PC-9 (cell line): ENCODE measurements around the gene SKI. TPM values are rescaled to one million over a fixed set of nuclear protein-coding genes. Genes with fewer than 3 reads are reported as not detected.

Source experiments
- BruUV-seq: library from RNA; stranded (reverse); fragments of 400-500 nt; replicated peaks from 2 replicates; lab custom pipeline; 2021; lab: Mats Ljungman, UMichigan
- CTCF ChIA-PET: fragments of 300-600 bp; sonication (Branson Sonifier 250); formaldehyde crosslinking; loops from one replicate; lab custom pipeline; 2022; ENCODE audit warnings: antibody characterized with exemption; lab: Charles Lee
- POLR2A ChIA-PET: fragments of 300-600 bp; sonication (Branson Sonifier 250); formaldehyde crosslinking; loops from one replicate; lab custom pipeline; 2022; ENCODE audit warnings: antibody characterized with exemption; ENCODE audit not compliant: unreplicated experiment; lab: Charles Lee
- DNase-seq, 2 experiments: peaks; one replicate each; pipeline versions ENCODE4 v3.0.0 to v3.0.0-alpha.2; 2015 to 2022; ENCODE audit warnings: mixed read lengths in 1 of 2
- H2AFZ ChIP-seq: fragments of 200-600 bp; sonication (generic); 2 replicates; pipeline ENCODE4 v1.8.1; 2017; ENCODE audit warnings: antibody characterized with exemption
- H3F3A ChIP-seq: fragments of 200-600 bp; sonication (generic); 2 replicates; pipeline ENCODE4 v1.8.1; 2017; ENCODE audit warnings: antibody characterized with exemption, mild to moderate bottlenecking, low read depth; ENCODE audit not compliant: insufficient read depth
- H3K27ac ChIP-seq: fragments of 200-600 bp; sonication (generic); 2 replicates; pipeline ENCODE4 v1.6.1; 2016; ENCODE audit warnings: mixed run types
- H3K27me3 ChIP-seq: fragments of 200-600 bp; sonication (generic); 2 replicates; pipeline ENCODE4 v1.6.1; 2016; ENCODE audit warnings: low read depth, mixed run types; ENCODE audit not compliant: insufficient read depth
- H3K36me3 ChIP-seq: fragments of 200-600 bp; sonication (generic); 2 replicates; pipeline ENCODE4 v1.6.1; 2016; ENCODE audit warnings: low read depth, mixed run types
- H3K4me1 ChIP-seq: fragments of 200-600 bp; sonication (generic); replicated peaks from 2 replicates; pipeline ENCODE4 v1.6.1; 2016; ENCODE audit warnings: mixed run types; ENCODE audit not compliant: insufficient read depth
- H3K4me2 ChIP-seq: fragments of 200-600 bp; sonication (generic); 2 replicates; pipeline ENCODE4 v1.6.1; 2017; ENCODE audit warnings: mixed run types
- H3K4me3 ChIP-seq: fragments of 200-600 bp; sonication (generic); 2 replicates; pipeline ENCODE4 v1.6.1; 2016; ENCODE audit warnings: mixed run types
- H3K79me2 ChIP-seq: fragments of 200-600 bp; sonication (generic); 2 replicates; pipeline ENCODE4 v1.6.1; 2017; ENCODE audit warnings: low read depth, mixed run types
- H3K9me2 ChIP-seq: fragments of 200-600 bp; sonication (generic); 2 replicates; pipeline ENCODE4 v1.8.1; 2017; ENCODE audit warnings: mild to moderate bottlenecking; ENCODE audit not compliant: insufficient read depth
- H3K9me3 ChIP-seq: fragments of 200-600 bp; sonication (generic); 2 replicates; pipeline ENCODE4 v1.8.1; 2016; ENCODE audit warnings: low read depth; ENCODE audit not compliant: insufficient read depth
- H4K20me1 ChIP-seq: fragments of 200-600 bp; sonication (generic); 2 replicates; pipeline ENCODE4 v1.8.1; 2017; ENCODE audit not compliant: insufficient read depth
- EZH2 ChIP-seq: fragments of 200-600 bp; sonication (generic); IDR thresholded peaks from 2 replicates; pipeline ENCODE4 v1.8.0; 2017; ENCODE audit warnings: antibody characterized with exemption, low read depth
- intact Hi-C: fragments of 100-400 bp; cut with micrococcal nuclease; formaldehyde crosslinking; loops from one replicate; pipeline ENCODE4 v1.10.0; 2022; ENCODE audit not compliant: unreplicated experiment
- total RNA-seq: library from RNA; stranded (reverse); gene quantifications from 2 replicates; pipeline ENCODE4 v1.2.3, GENCODE V29; 2021
- TF ChIP-seq, protein P1 (sequence below): fragments of 200-600 bp; sonication (generic); conservative IDR thresholded peaks from 2 replicates; pipeline ENCODE4 v1.6.1; 2017; ENCODE audit warnings: mixed run types, antibody characterized with exemption, mild to moderate bottlenecking, moderate library complexity

SKI gene
- total RNA-seq, 1 experiment from 2014 or later = 36.2 TPM

DNA sequence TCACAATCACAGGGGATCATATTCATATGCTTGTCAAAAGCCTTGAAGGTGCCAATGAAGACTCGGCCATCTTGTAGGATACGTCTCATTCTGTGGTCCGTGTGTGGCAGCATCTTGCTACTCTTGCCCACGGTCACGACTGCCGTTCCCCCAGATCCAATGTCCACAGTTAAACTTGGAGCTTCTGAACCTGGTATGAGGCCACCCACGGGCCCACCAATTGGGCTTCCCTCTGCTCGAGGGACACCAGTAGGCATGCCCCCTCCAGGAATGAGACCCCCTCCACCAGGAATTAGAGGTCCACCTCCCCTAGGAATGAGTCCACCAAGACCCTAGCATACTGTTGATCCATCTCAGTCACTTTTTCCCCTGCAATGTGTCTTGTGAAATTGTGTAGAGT, 123.6 kb downstream of the SKI start:
- Histone ChIP-seq H3K4me2 (no peak overlapping the region), H3K4me1 (no peaks in the 10 kb centered on the region), H3K36me3 (no peaks in the 10 kb centered on the region), H3K27me3 (no peaks in the 10 kb centered on the region), H3K27ac (no peak overlapping the region), H3K79me2 (no peaks in the 10 kb centered on the region), H4K20me1 (no peaks in the 10 kb centered on the region), H3K4me3 (no peak overlapping the region), H3K9me3 (no peaks in the 10 kb centered on the region), H3K9me2 (no peaks in the 10 kb centered on the region), H2AFZ (no peak overlapping the region), H3F3A (peaks cover 8% of the 10 kb centered on the region; the same call in 1 of the 2 replicates)
- CTCF ChIA-PET = no interaction called here
- POLR2A ChIA-PET = no interaction called here
- TF ChIP-seq, protein P1, sequence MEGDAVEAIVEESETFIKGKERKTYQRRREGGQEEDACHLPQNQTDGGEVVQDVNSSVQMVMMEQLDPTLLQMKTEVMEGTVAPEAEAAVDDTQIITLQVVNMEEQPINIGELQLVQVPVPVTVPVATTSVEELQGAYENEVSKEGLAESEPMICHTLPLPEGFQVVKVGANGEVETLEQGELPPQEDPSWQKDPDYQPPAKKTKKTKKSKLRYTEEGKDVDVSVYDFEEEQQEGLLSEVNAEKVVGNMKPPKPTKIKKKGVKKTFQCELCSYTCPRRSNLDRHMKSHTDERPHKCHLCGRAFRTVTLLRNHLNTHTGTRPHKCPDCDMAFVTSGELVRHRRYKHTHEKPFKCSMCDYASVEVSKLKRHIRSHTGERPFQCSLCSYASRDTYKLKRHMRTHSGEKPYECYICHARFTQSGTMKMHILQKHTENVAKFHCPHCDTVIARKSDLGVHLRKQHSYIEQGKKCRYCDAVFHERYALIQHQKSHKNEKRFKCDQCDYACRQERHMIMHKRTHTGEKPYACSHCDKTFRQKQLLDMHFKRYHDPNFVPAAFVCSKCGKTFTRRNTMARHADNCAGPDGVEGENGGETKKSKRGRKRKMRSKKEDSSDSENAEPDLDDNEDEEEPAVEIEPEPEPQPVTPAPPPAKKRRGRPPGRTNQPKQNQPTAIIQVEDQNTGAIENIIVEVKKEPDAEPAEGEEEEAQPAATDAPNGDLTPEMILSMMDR = no peak
- TF ChIP-seq EZH2 = no peak
- no TSS peak for BruUV-seq
- intact Hi-C loops = no loop called here
- DNase-seq = no peak

DNA sequence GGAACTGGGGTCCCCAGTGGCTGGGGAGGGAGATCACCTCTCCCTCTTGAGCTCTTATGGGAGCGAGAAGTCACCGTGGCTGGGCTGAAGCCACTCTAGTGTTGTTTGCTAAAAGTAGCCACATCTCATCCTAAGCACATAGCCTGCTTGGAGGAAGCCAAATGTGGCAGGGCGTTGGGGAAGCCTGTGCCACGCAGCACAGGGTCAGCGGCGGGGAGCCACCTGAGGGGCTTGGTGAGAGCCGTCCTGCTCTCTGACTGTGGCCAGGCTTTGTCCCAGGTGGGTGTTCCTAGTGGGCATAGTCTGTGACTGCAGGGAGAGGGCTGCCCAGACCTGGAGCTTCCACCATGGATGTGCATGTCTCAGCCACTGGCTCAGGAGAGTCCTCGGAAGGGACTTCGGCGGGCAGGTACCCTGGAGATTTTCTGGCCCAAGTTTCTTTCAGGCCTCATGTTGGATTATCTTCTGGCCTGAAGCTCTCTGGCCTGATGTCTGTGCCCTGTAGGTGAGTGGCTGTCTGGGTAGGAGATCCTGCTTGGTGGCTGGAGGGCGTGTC, 124.3 kb downstream of the SKI start:
- H3K27ac ChIP-seq = no peak overlapping the region
- H3K9me2 ChIP-seq = no peaks in the 10 kb centered on the region
- H2AFZ ChIP-seq = no peak overlapping the region
- ChIA-PET POLR2A (no interaction called here), CTCF (no interaction called here)
- no peak overlapping the region for H3K4me3 ChIP-seq
- no peak overlapping the region for H3K4me2 ChIP-seq
- H3K9me3 ChIP-seq = no peaks in the 10 kb centered on the region
- H3K4me1 ChIP-seq = no peaks in the 10 kb centered on the region
- H3F3A ChIP-seq = peaks cover 8% of the 10 kb centered on the region; the same call in 1 of the 2 replicates
- intact Hi-C loops = no loop called here
- H3K36me3 ChIP-seq = no peaks in the 10 kb centered on the region
- H3K27me3 ChIP-seq = no peaks in the 10 kb centered on the region
- H3K79me2 ChIP-seq = no peaks in the 10 kb centered on the region
- H4K20me1 ChIP-seq = no peaks in the 10 kb centered on the region
- TF ChIP-seq, protein P1 = no peak
- no peak for TF ChIP-seq EZH2
- BruUV-seq = no TSS peak
- no peak for DNase-seq

DNA sequence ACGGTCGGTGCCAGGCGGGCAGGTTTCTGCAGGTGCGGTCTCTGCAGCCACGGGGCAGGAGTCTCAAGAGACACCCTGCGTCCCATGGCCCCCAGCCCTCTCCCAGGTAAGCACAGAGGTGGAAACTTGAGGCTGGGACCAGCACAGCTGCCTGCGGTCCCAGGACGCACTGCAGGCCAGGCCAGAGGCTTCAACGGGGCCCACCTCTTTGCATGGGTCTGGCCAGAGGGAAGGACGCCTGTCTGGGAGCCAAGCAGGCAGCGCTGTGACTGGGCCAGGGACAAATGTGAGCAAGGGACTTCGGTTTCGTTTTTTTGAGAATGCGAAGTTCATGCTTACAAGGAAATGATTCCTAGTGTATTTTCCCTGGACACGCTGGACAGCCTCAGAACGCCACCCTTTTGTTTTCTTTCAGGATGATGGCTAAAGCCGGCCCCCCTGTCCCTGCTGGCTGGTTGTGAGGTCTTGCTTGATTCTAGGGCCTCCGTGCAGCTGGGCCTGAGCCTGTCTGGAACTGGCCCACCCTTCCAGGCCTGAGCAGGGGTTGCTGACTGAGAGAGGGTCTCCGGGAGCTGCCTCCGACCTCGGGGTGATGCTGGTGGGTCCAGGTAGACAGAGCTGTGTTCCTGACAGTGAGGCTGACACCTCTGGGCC, 124.9 kb downstream of the SKI start:
- Histone ChIP-seq H3K27ac (no peak overlapping the region), H3K4me2 (no peak overlapping the region), H3K79me2 (no peaks in the 10 kb centered on the region), H3K4me3 (no peak overlapping the region), H3K27me3 (no peaks in the 10 kb centered on the region), H4K20me1 (no peaks in the 10 kb centered on the region), H3K9me3 (no peaks in the 10 kb centered on the region), H3F3A (peaks cover 8% of the 10 kb centered on the region; the same call in 1 of the 2 replicates), H3K4me1 (no peaks in the 10 kb centered on the region), H3K36me3 (no peaks in the 10 kb centered on the region), H2AFZ (no peak overlapping the region), H3K9me2 (no peaks in the 10 kb centered on the region)
- POLR2A ChIA-PET = no interaction called here
- no peak for TF ChIP-seq EZH2
- TF ChIP-seq, protein P1 = no peak
- intact Hi-C loops = no loop called here
- no TSS peak for BruUV-seq
- no peak for DNase-seq
- CTCF ChIA-PET = no interaction called here
